Measurements from ENCODE around the gene DNAH1. TPM values are rescaled to one million over a fixed set of nuclear protein-coding genes. Genes with fewer than 3 reads are reported as not detected.
A peak's percentile ranks its signal among the peaks of the same experiment; 100 is the strongest.

Gene DNAH1
- total RNA-seq, 2 donors from 2014 or later, result 50.3 to 58.5 TPM

DNA sequence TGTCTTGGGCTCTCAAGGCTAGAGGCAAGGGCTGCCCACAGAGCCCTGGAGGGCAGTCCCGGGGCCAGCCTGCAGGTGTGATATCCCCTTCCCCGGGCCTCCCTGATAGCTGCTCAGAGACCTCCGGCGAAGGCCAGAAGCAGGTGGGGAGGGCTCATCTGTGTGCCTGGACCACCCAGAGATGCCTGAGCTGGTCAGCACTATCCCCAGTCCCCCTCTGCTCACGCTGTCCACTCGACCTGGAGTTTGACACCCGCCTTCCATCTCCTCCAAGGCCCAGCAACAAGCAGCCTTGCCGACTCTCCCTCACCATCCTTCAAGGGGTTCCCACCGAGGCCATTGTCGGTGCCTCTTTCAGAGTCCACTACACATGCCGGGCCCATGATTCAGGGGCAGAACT is 39.4 kb downstream of the DNAH1 start:
- Mint-ChIP-seq H3K4me1 (peaks cover 2% of the 10 kb centered on the region), H3K36me3 (ENCODE audit: low read depth) (peaks cover 2% of the 10 kb centered on the region), H3K4me3 (no peak overlapping the region), H3K27ac (peak overlapping the region; percentile 4), H3K27me3 (no peaks in the 10 kb centered on the region)
- no peak for ATAC-seq
- no peaks in the 10 kb centered on the region for H3K9me3 ChIP-seq (ENCODE audit: control insufficient read depth, low read length, poor library complexity, severe bottlenecking)
- DNase-seq, result no peak

DNA sequence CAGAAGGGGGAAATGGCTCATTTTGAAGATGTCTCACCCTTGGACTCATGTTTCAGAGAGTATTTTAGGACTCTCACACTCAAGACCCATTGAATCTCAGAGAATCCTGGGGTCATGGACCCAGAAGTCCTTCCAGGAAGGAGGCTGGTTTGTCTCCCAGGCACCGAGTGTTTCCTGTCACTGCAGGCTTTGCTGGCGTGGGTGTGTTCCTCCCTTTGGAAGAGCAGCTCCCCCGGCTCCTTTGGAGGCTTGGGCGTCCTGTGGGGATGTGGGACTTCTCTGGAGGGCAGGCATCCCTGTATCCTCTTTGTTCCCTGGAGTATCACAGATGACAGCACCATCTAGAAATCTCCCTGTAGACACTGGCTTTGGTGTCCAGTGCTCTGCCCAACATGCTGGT is 40.0 kb downstream of the DNAH1 start:
- no peak overlapping the region for H3K4me3 Mint-ChIP-seq
- H3K27ac Mint-ChIP-seq, result no peak overlapping the region
- peaks cover 2% of the 10 kb centered on the region for H3K36me3 Mint-ChIP-seq (ENCODE audit: low read depth)
- no peaks in the 10 kb centered on the region for H3K27me3 Mint-ChIP-seq
- ATAC-seq (no peak), DNase-seq (no peak)
- peaks cover 2% of the 10 kb centered on the region for H3K4me1 Mint-ChIP-seq
- H3K9me3 ChIP-seq (ENCODE audit: control insufficient read depth, low read length, poor library complexity, severe bottlenecking), result no peaks in the 10 kb centered on the region

DNA sequence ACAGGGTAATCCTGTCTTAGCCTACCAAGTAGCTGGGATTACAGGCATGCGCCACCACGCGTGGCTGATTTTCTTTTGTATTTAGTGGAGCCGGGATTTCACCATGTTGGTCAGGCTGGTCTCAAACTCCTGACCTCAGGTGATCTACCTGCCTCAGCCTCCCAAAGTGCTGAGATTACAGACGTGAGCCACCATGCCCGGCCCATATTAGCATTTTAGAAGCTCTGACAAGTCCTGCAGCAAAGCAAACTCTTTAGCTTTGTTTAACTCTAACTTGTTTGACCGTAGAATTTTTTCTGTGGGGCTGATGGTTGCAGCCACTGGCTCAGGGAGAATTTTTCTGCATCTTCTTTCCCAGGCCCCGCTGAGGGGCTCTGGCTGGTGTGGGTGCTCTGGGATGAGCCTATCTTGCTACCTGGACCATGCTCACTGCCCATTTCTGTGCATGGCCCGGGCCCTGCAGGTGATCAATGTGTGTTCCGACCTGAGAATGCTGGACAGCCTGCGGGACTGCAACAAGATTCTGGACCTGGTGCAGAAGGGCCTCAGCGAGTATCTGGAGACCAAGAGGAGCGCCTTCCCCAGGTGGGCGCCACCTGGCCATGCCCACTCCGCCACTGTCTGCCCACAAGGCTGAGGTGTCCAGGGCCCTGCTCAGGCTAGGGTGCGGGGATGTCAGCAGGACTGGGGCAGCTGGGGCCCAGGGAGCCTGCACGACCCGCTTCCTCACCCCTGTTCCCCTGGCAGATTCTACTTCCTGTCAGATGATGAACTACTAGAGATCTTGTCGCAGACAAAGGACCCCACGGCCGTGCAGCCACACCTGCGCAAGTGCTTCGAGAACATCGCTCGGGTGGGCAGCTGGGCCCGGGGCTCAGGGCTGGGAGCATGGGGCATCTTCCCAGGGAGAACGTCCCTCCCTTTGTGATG is 41.3 kb downstream of the DNAH1 start:
- peaks cover 2% of the 10 kb centered on the region for H3K36me3 Mint-ChIP-seq (ENCODE audit: low read depth)
- no peak overlapping the region for H3K4me3 Mint-ChIP-seq
- H3K9me3 ChIP-seq (ENCODE audit: control insufficient read depth, low read length, poor library complexity, severe bottlenecking), result no peaks in the 10 kb centered on the region
- ATAC-seq (no peak), DNase-seq (no peak)
- no peak overlapping the region for H3K27ac Mint-ChIP-seq
- H3K27me3 Mint-ChIP-seq, result no peaks in the 10 kb centered on the region
- peaks cover 2% of the 10 kb centered on the region for H3K4me1 Mint-ChIP-seq

DNA sequence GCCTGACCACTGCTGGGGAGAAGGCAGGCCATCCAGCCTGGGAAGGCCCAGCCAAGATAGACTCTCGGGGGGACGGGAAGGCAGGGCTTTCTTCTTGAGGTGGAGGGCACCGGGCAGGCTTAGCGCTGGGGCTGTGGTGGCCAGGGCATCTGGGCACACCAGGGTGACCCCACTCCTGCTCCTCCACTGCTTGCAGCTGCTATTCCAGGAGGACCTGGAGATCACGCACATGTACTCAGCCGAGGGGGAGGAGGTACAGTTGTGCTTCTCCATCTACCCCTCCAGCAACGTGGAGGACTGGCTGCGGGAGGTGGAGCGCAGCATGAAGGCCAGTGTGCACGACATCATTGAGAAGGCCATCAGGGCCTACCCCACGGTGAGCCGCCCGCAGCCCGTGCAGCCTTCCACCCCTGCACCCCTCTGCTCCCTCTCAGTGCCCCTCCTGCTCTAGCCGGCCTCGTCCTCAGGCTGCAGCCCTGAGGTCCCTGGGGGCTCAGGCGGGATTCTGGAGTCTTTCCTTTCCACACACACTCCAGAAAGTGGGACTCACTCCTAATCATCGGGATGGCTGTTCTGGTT is 42.3 kb downstream of the DNAH1 start:
- peaks cover 5% of the 10 kb centered on the region for H3K36me3 Mint-ChIP-seq (ENCODE audit: low read depth)
- H3K27ac Mint-ChIP-seq, result no peak overlapping the region
- H3K27me3 Mint-ChIP-seq, result no peaks in the 10 kb centered on the region
- no peaks in the 10 kb centered on the region for H3K9me3 ChIP-seq (ENCODE audit: control insufficient read depth, low read length, poor library complexity, severe bottlenecking)
- H3K4me1 Mint-ChIP-seq, result peaks cover 2% of the 10 kb centered on the region
- no peak for DNase-seq
- H3K4me3 Mint-ChIP-seq, result no peak overlapping the region
- ATAC-seq, result no peak

DNA sequence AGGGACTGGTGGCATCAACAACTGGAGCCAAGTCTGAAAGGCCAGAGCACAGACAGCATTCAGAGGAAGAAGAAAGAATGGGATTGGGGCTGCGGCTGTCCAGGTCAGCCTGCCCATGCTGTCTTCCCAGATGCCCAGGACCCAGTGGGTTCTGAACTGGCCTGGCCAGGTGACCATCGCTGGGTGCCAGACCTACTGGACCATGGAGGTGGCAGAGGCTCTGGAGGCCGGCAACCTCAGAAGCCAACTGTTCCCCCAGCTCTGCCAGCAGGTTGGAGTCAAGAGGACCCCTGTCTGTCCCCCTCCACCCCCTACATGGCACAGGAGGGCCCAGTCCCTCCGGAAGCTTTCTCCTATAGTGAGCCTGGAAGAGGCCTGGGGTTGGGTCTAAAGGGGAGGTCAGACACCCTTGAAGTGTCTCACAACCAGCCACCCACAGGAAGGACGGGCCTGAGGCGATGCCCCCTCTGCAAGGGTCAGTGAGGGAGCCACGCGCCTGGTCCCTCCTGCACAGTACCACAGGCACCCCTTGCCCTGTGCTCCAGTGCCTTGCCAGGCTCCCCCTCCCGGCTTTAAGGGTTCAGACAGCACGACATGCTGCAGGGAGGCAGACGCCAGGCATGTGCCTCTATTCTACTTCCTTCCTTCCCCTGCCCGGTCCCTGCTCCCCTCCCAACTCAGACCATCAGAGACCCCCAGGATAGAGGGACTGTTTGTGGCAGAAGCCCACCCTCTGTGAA is 43.2 kb downstream of the DNAH1 start:
- Mint-ChIP-seq H3K27me3 (no peaks in the 10 kb centered on the region), H3K4me1 (peaks cover 6% of the 10 kb centered on the region), H3K4me3 (no peak overlapping the region), H3K27ac (no peak overlapping the region), H3K36me3 (ENCODE audit: low read depth) (peaks cover 10% of the 10 kb centered on the region)
- ATAC-seq (no peak), DNase-seq (no peak)
- no peaks in the 10 kb centered on the region for H3K9me3 ChIP-seq (ENCODE audit: control insufficient read depth, low read length, poor library complexity, severe bottlenecking)

DNA sequence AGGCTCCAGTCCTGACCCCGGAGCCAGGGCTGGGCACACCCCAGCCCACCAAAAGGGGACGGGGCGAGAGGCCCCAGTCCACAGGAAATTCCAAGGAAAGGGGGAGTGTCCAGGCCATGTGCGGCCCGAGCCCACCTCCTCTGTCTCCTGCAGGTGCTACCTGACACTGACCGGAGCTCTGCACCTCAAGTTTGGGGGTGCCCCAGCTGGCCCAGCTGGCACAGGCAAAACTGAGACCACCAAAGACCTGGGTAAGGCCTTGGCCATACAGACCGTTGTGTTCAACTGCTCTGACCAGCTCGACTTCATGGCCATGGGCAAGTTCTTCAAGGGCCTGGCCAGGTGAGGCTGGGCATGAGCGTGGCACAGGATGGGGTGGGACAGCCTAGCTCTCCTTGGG is 44.9 kb downstream of the DNAH1 start:
- Mint-ChIP-seq H3K4me3 (no peak overlapping the region), H3K36me3 (ENCODE audit: low read depth) (peaks cover 16% of the 10 kb centered on the region), H3K27me3 (no peaks in the 10 kb centered on the region), H3K4me1 (peaks cover 5% of the 10 kb centered on the region), H3K27ac (no peak overlapping the region)
- ATAC-seq (no peak), DNase-seq (no peak)
- no peaks in the 10 kb centered on the region for H3K9me3 ChIP-seq (ENCODE audit: control insufficient read depth, low read length, poor library complexity, severe bottlenecking)

DNA sequence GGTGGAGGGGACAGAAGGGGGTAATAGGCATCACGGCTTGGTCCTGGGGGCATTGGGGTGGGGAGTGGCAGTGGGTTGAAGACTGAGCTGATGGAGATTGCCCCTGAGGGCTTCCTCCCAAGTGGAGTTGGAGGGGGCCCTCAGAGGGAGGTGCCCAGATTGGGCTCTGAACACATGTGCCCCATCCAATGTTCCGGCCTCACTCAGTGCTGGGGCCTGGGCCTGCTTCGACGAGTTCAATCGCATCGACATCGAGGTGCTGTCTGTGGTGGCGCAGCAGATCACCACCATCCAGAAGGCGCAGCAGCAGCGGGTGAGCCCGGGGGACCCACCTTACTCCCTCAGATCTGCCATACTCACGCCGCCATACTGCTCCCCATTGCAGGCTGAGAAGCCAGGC is 45.3 kb downstream of the DNAH1 start:
- no peaks in the 10 kb centered on the region for H3K9me3 ChIP-seq (ENCODE audit: control insufficient read depth, low read length, poor library complexity, severe bottlenecking)
- Mint-ChIP-seq H3K27ac (no peak overlapping the region), H3K36me3 (ENCODE audit: low read depth) (peaks cover 16% of the 10 kb centered on the region), H3K4me1 (peaks cover 5% of the 10 kb centered on the region), H3K4me3 (no peak overlapping the region), H3K27me3 (no peaks in the 10 kb centered on the region)
- DNase-seq, result no peak
- ATAC-seq, result no peak

DNA sequence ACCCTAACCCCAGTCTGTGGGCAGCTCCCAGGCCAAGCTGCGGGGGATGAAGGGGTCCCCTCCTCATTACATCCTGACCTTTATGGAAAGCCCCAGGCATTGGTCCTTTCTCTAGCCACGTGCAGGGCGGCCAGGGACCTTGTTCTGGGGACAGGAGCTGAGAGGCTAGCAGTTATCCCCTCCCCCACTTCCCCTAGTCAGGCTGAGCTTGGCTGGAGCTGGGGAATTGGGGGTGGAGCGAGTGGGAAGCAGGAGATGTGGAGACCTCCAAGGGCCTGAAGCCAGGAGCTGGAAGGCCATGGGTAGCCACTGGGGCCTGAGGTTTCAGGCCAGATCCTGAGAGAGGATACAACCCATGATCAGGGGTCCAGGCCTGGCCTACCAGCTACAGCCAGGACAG is 45.8 kb downstream of the DNAH1 start:
- no peak for DNase-seq
- Mint-ChIP-seq H3K36me3 (ENCODE audit: low read depth) (peaks cover 16% of the 10 kb centered on the region), H3K4me1 (peaks cover 5% of the 10 kb centered on the region), H3K27me3 (no peaks in the 10 kb centered on the region), H3K4me3 (no peak overlapping the region), H3K27ac (no peak overlapping the region)
- no peaks in the 10 kb centered on the region for H3K9me3 ChIP-seq (ENCODE audit: control insufficient read depth, low read length, poor library complexity, severe bottlenecking)
- no peak for ATAC-seq

DNA sequence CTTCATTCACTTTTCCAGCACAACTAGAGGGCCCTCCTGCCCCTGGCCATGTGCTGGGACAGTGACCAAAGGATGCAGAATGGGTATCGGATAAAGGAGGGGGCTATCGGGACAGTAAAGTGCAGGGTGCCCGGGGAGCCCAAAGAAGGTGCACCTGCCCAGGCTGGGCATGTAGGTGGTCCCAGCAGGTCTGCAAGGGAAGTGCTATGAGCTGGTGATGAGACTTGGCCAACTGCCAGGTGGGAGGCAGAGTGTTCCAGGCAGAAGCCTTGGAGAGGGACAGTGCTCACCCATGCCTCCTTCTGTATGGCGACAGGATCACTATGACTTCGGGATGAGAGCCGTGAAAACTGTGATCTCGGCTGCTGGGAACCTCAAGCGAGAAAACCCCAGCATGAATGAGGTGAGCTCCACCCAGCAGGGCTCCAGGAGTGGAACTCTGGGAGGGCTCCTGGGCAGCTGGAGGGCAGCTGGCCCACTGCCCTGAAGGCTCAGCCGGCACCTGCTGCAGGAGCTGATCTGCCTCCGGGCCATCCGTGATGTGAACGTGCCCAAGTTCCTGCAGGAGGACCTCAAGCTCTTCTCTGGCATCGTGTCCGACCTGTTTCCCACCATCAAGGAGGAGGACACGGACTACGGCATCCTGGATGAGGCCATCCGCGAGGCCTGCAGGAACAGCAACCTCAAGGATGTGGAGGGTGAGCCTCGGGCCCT is 48.4 kb downstream of the DNAH1 start:
- Mint-ChIP-seq H3K4me1 (peaks cover 5% of the 10 kb centered on the region), H3K4me3 (no peak overlapping the region), H3K36me3 (ENCODE audit: low read depth) (peaks cover 14% of the 10 kb centered on the region), H3K27me3 (no peaks in the 10 kb centered on the region), H3K27ac (no peak overlapping the region)
- no peaks in the 10 kb centered on the region for H3K9me3 ChIP-seq (ENCODE audit: control insufficient read depth, low read length, poor library complexity, severe bottlenecking)
- ATAC-seq (no peak), DNase-seq (no peak)

DNA sequence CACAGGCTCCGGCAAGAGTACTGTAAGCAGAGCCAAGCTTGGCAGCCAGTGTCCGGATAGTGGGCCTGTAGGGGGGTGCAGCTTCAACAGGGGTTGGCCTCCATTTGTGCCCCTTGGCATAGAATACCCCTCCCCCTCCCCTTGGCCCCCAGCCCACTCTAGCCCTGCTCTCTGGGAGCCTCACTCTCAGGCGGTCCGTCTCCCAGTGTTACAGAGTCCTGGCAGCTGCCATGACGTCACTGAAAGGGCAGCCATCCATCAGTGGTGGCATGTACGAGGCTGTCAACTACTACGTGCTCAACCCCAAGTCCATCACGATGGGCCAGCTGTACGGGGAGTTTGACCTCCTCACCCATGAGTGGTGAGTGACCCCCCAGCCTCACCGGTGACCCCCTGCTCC is 50.4 kb downstream of the DNAH1 start:
- no peak for ATAC-seq
- peaks cover 14% of the 10 kb centered on the region for H3K36me3 Mint-ChIP-seq (ENCODE audit: low read depth)

DNA sequence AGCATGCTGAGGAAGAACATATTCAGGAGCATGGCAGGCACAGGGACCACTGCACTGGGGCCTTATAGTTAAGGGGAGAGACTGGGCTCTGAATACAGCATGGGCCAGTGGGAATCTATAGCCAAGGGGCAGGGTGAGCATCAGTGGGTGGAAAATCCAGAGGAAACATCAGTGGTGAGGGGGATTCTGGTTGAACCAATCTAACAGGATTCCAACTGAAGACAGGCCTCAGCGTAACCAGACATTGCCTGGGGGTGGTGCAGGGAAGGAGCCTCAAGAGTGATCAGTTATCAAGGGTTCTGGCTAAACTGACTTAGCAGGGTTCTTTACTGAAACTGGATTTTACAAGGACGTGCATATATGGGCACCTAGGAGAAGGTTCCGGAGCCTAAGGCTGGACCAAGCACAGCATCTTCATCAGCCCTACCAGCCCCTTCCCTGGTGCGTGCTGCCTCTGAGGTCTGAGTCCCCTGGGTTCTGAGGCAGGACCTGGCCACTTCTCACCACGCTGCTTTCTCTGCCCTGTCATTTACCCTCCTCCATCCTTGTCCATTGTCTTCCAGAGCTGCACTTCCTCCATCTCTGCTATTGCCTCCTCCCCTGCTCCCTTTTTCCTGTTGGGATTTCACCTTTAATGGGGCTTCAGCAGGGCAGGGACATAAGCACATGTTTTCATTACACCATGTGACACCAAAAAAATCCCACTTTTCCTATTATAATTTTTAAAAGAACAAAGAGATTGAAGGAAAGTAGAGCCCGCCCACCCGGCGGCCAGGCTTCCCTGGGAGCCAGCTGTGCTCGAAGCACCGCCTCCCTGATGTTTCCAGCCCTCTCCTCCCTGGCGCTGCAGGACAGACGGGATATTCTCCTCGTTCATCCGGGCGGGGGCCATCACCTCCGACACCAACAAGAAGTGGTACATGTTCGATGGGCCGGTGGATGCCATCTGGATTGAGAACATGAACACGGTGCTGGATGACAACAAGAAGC is 52.1 kb downstream of the DNAH1 start:
- Mint-ChIP-seq H3K4me1 (peaks cover 11% of the 10 kb centered on the region), H3K4me3 (no peak overlapping the region), H3K27ac (no peak overlapping the region), H3K36me3 (ENCODE audit: low read depth) (peaks cover 11% of the 10 kb centered on the region), H3K27me3 (no peaks in the 10 kb centered on the region)
- ATAC-seq (no peak), DNase-seq (no peak)
- H3K9me3 ChIP-seq (ENCODE audit: control insufficient read depth, low read length, poor library complexity, severe bottlenecking), result no peaks in the 10 kb centered on the region

More for the DNA sequence above, 50.4 kb downstream of the DNAH1 start:
- Mint-ChIP-seq H3K27ac (no peak overlapping the region), H3K27me3 (no peaks in the 10 kb centered on the region), H3K4me1 (peaks cover 5% of the 10 kb centered on the region), H3K4me3 (no peak overlapping the region)
- no peaks in the 10 kb centered on the region for H3K9me3 ChIP-seq (ENCODE audit: control insufficient read depth, low read length, poor library complexity, severe bottlenecking)
- DNase-seq, result no peak

DNA sequence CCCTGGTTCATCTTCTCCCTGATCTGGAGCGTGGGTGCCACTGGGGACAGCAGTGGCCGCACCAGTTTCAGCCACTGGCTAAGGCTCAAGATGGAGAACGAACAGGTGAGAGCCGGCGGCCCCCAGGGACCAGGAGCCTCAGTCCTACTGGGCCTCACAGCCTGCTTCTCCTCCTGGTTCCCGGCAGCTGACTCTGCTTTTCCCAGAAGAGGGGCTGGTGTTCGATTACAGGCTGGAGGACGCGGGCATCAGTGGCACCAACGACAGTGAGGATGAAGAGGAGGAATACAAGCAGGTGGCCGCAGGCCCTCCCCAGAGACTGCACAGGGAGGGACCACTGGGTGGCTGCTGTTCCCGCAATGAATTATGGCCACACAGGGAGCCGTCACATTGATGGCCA is 54.4 kb downstream of the DNAH1 start:
- H3K4me3 Mint-ChIP-seq, result no peak overlapping the region
- no peak for ATAC-seq
- H3K27me3 Mint-ChIP-seq, result no peaks in the 10 kb centered on the region
- peaks cover 2% of the 10 kb centered on the region for H3K36me3 Mint-ChIP-seq (ENCODE audit: low read depth)
- H3K27ac Mint-ChIP-seq, result no peak overlapping the region
- H3K4me1 Mint-ChIP-seq, result peaks cover 8% of the 10 kb centered on the region
- DNase-seq, result no peak
- H3K9me3 ChIP-seq (ENCODE audit: control insufficient read depth, low read length, poor library complexity, severe bottlenecking), result no peaks in the 10 kb centered on the region

Measured in T-helper 17 cell (primary cell).